Stimulated activated effector memory CD8-positive, alpha-beta T cell treated with anti-CD3 and anti-CD28 coated beads, Interleukin-12 subunit alpha, Interleukin-12 subunit beta, amount 100 ng/mL, for 72 hours (primary cell): ENCODE measurements around the gene COX17.

Experiments used
- ATAC-seq: fragments of 150-1000 bp; cut with Tn5 transposase; 2 replicates; pipeline ENCODE4 v1.10.0; 2021
- DNase-seq, 2 donors: peaks; one replicate each; pipeline ENCODE4 v3.0.0; 2021 to 2022; ENCODE audit warnings: low spot score in 2 of 2
- H3K27ac Mint-ChIP-seq: one replicate; pipeline ENCODE4 v1.8.0; 2022; ENCODE audit warnings: mild to moderate bottlenecking, mixed read lengths
- H3K36me3 Mint-ChIP-seq: one replicate; pipeline ENCODE4 v1.8.0; 2022; ENCODE audit warnings: mild to moderate bottlenecking, mixed read lengths
- H3K4me1 Mint-ChIP-seq: one replicate; pipeline ENCODE4 v1.8.0; 2022; ENCODE audit warnings: mixed read lengths
- H3K4me3 Mint-ChIP-seq: one replicate; pipeline ENCODE4 v1.8.0; 2022; ENCODE audit warnings: mild to moderate bottlenecking, mixed read lengths
- H3K9me3 Mint-ChIP-seq: one replicate; pipeline ENCODE4 v1.8.0; 2022; ENCODE audit warnings: mixed read lengths

The COX17 gene

DNA sequence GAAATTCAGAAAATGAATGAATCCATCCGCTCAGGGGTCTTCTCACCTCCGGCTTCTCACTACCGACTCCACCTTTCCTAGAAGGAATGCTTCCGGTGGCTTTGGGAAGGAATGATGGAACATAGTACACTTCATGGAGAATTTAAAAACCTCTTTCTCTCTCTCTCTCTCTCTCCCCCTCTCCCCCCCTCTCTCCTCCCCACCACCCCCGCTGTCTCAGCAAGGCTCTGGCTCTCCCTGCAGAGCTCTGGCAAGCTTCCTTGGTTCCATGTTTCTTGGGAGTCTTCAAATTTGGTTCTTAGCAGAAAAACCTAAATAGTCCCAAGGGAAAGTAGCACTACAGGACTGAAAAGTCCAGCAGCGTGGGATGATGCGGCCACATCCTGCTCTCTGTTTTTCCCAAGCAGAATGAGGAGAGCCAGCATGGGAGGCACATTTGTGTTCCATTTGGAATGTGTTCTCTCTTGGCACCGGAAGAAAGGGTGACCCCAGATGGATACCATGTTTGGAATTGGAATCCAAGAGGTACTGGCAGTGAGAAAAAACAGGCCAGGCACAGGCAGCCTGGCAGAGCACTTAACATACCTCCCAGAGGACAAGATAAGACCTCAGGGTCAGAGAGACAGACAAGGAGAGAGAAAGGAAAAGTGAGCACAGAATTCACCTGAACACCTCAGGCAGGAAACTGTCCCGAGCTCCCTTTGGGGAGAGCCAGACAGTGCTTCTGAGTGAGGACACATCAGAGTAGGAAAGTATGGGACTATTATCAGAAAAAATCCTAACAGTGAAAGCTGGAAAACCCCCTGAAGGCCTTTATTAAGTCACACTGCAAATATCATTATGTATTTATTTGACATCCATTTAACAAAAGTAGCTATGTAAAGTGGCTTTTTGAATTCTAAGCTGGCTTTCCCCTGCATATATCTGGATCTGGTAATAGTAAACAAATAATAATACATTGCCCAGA, 16.4 kb downstream of the COX17 start, which contains the start of gene POPDC2:
TSS of gene POPDC2 (minus strand) at position 116 of the 967 bp plus-strand sequence. CDS start 166 bp downstream, outside the sequence.
- ATAC-seq = no peak

DNA sequence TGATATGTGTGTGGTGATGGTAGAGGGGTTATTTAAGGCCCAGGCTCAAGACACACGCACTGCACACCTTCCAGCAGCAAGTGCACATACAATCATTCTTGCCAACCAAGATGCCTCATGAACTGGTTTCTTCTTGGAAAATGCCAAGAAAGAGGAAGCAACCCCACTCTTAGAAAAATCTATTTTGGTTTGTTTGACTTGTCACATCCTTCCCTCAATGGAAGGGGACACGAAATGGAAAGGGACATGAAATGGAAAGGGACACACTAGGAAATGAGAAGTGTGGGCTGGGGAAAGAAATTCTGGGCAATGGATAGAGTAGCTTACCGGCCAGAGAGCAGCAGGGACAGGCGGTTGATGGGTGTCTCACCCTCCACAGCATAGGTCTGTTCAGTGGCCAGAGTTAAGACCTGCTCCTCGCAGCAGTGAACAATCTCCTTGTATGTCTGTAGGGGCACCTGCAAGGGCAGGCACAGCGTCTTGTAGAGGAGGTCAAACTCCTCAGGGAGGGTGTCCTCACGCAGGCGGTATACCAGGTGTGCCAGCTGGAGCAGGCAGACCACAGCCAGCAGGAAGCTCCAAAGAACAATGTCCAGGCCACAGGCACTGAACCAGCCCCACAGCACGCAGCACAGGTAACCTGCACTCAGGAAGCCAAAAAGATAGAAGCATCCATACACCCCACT, 17.5 kb downstream of the COX17 start:
- Mint-ChIP-seq H3K9me3 (no peaks in the 10 kb centered on the region), H3K4me3 (no peak overlapping the region), H3K4me1 (peaks cover 14% of the 10 kb centered on the region), H3K27ac (peak overlapping the region; percentile 54), H3K36me3 (peaks cover 6% of the 10 kb centered on the region)
- ATAC-seq (no peak), DNase-seq (no peak)

More for the DNA sequence above, 16.4 kb downstream of the COX17 start, which contains the start of gene POPDC2:
- Mint-ChIP-seq H3K36me3 (peaks cover 6% of the 10 kb centered on the region), H3K27ac (peak within 1 kb of the TSS; percentile 54), H3K9me3 (no peaks in the 10 kb centered on the region), H3K4me3 (no peak within 1 kb of the TSS), H3K4me1 (peaks cover 14% of the 10 kb centered on the region)
- DNase-seq = peak in 1 of 2 donors; percentile 1

DNA sequence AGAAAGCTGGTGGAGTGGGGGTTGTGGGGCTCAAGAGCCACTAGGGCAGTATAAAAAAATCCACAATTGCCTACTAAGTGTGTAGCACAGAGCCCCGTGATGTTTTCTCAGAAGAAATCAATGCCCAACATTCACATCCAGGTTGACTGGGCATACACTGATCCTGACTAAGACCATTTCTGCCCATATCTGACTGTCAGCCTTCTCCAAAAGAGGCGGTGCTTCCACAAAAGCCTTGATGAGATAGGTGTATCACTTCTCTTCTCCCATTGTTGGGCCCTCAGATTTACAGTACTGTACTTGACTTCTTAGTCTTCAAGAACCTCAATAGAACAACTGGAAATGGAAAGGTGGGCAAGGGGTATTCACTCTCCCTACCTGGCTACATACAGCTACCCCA, 18.2 kb downstream of the COX17 start:
- Mint-ChIP-seq H3K4me1 (peaks cover 8% of the 10 kb centered on the region), H3K36me3 (no peaks in the 10 kb centered on the region), H3K9me3 (no peaks in the 10 kb centered on the region), H3K4me3 (no peak overlapping the region), H3K27ac (no peak overlapping the region)
- DNase-seq (peak in 1 of 2 donors; percentile 40), ATAC-seq (no peak)

DNA sequence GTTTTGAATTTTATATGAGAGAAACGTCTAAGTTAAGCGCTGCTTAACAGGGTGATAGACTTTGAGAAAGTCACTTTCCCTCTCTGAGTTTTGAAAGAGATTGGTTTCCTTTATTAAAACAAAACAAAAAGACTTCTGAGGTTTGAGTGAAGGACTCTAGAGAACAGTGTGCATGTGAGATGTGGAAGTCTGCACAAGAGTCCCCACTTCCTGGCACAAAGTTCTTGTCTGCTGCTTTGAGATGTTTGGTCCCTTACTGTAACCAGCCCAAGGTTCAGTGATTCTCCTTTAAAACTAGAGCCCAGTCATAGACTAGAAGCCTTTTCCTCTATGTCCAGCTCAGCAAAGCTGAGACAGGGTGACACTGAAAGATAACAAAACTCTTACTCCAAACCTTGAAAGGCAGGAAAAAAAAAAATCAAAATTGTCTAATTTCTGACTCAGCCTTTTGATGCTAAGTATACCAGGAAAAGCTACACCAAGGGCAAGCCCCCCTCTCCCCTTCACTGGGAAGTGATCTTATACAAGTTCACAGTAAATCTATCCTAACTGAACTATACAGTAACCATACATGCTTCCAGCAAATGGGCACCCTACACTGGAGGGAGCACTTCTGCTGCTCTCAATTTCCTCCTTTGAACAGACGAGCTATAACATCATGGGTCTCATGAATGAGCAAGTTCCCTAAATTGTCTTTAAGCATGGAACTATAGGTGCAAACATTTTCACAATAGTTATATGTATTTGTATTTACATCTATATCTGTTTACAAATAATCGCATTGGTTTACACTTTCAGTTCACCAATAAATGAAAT, 19.1 kb downstream of the COX17 start:
- Mint-ChIP-seq H3K4me3 (no peak overlapping the region), H3K27ac (no peak overlapping the region), H3K9me3 (no peaks in the 10 kb centered on the region), H3K4me1 (peaks cover 4% of the 10 kb centered on the region), H3K36me3 (no peaks in the 10 kb centered on the region)
- DNase-seq (no peak), ATAC-seq (no peak)

DNA sequence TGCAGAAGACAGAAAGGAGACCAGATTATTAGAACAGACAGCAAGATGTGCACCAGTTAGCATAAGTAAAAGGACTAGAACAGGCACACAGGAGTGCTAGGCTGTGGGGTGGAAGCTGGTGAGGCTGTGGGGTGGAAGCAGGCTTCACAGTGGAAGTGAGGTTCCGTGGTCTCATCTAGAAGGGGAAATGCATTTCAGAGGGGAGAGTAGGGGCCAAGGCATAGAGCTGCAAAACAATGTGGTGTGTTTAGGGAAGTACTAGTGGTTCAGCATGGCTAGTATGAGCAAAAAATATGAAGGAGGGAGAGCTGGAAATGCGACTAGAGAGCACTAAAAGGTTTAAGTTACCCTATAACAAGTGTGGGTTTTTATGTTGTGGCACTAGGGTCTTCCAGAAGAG, 23.3 kb downstream of the COX17 start:
- Mint-ChIP-seq H3K36me3 (no peaks in the 10 kb centered on the region), H3K4me3 (no peak overlapping the region), H3K4me1 (no peaks in the 10 kb centered on the region), H3K9me3 (no peaks in the 10 kb centered on the region), H3K27ac (no peak overlapping the region)
- ATAC-seq = no peak
- DNase-seq = no peak

DNA sequence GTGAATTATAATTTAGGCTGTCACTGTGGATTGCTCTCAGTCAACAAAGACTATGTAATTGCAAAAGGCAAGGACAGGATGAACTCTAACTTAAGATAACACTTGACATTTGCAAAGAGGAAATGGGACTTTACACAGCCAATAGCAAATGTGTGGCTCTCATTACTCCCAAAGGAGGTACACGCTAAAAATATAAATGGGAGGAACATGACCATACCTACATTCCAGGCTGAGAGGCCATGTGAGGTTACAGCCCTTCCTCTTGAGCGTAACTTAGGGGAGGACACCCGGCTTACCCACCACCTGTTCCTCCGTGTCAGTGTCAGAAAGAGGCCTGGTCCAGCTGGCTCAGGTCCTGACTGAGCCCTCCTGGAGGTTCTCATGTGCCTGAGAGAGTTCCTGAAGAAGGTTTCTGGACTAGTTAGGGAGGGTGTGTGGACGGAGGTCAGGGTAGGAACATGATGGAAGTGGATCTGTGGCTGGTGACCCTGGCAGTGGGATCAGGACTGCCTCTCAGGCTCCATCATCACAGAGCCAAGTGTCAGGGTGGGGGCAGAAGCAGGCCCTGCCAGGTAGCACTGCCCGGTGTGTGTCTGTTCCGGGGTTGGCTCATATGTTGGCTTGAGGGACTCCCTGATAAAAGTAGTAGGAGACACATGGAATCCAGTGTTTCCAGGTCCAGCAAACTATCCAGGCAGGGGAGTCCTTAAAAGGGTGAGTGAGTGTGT, 24.7 kb downstream of the COX17 start:
- no peaks in the 10 kb centered on the region for H3K9me3 Mint-ChIP-seq
- DNase-seq (no peak), ATAC-seq (no peak)
- H3K4me1 Mint-ChIP-seq = no peaks in the 10 kb centered on the region
- no peak overlapping the region for H3K4me3 Mint-ChIP-seq
- no peak overlapping the region for H3K27ac Mint-ChIP-seq
- no peaks in the 10 kb centered on the region for H3K36me3 Mint-ChIP-seq

DNA sequence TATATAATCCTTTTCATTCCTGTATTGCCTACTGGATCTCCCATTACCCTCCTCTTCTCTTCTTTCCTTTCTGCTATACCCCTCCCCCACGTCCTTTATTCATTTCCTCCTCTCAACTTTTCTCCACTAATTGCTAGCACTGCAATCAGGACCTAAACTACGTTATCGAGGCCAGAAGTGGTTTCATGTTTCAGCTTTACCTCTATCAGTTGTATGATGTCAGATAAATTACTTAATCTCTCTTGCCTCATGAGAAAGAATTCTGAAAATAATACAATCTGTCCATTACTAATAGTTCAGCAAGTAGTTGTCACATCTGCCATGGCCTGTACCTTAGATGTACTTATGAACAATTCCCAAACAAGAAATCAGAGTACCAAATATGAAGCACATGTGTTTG, 27.4 kb downstream of the COX17 start:
- Mint-ChIP-seq H3K27ac (no peak overlapping the region), H3K36me3 (no peaks in the 10 kb centered on the region), H3K4me1 (no peaks in the 10 kb centered on the region), H3K4me3 (no peak overlapping the region), H3K9me3 (no peaks in the 10 kb centered on the region)
- DNase-seq (peak in 1 of 2 donors; percentile 2), ATAC-seq (no peak)

DNA sequence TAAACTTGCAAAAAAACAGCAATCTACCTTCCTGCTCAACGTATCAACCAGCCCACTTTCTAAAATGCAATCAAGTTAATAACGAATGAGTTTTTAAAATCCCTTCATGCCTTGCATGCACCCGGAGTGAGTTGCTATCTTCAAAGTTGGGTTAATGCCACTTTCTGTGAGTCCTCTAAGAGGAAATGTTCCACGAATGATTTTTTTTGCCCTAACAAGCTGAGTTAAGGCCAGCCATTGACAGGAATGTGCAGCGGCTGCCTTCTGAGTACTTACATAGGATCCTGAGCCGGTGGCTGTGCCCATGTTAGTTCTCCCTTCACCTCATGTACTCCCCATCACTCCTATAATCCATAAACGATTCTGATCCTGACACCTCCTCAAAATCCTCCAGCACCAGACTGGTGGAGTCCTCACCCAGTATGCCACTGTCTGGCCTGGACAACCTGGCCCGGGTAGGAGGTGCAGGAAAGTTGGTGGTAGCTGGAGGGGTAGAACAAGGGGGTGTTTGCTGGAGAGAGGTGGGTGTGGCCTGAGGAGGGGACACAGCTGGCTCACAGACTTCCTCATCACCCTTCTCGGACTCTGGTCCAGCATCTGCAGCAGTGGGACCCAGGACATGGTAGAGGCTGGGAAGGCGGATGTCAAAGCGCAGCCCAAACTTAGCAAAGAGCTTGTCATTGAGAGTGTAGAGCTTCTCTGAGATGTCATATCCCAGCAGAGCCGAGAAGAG, 29.2 kb downstream of the COX17 start:
- no peaks in the 10 kb centered on the region for H3K9me3 Mint-ChIP-seq
- H3K27ac Mint-ChIP-seq = peak overlapping the region; percentile 10
- DNase-seq (peak in 1 of 2 donors; percentile 35), ATAC-seq (no peak)
- H3K36me3 Mint-ChIP-seq = no peaks in the 10 kb centered on the region
- no peak overlapping the region for H3K4me3 Mint-ChIP-seq
- H3K4me1 Mint-ChIP-seq = peaks cover 8% of the 10 kb centered on the region

DNA sequence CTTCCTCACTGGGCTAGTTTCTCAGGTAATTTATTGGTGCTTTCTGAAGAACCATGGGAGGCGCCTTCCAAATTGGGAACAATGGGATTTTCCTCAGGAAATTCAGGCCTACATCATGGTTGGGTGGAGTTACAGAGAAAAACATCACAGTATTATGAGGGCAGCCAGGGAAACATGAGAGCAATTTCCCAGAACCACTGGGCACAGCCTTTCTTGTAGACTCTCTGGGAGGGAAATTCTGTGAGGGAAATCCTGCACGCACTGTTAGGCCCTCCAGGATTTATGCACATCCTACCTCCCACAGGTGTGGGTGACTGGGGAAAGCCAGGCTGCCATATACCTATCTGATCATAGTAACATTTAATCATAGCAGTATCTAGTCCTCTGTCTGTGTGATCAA, 30.0 kb downstream of the COX17 start:
- DNase-seq (no peak), ATAC-seq (no peak)
- Mint-ChIP-seq H3K9me3 (no peaks in the 10 kb centered on the region), H3K36me3 (no peaks in the 10 kb centered on the region), H3K4me3 (no peak overlapping the region), H3K4me1 (peaks cover 16% of the 10 kb centered on the region), H3K27ac (no peak overlapping the region)

DNA sequence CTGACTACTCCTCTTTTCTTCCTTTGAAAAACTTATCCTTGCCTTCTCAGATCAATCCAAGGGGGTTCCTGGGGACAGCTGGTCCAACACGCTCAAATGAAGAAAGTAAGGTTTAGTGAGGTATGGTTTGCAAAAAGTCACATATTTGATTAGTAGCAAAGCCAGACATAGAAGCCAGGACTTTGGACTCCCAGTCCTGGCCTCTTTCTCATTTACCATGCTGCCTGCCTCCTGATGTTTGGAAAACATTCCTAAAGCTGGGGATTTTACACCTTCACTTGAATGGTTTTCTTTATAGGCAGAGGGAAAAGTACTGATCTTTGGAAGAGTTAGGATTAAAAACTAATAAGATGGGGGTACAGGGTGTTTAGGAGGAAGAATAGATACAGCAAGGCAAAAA, 31.4 kb downstream of the COX17 start:
- peaks cover 18% of the 10 kb centered on the region for H3K4me1 Mint-ChIP-seq
- no peak for ATAC-seq
- H3K4me3 Mint-ChIP-seq = no peak overlapping the region
- no peaks in the 10 kb centered on the region for H3K9me3 Mint-ChIP-seq
- peaks cover 4% of the 10 kb centered on the region for H3K36me3 Mint-ChIP-seq
- no peak overlapping the region for H3K27ac Mint-ChIP-seq
- no peak for DNase-seq

DNA sequence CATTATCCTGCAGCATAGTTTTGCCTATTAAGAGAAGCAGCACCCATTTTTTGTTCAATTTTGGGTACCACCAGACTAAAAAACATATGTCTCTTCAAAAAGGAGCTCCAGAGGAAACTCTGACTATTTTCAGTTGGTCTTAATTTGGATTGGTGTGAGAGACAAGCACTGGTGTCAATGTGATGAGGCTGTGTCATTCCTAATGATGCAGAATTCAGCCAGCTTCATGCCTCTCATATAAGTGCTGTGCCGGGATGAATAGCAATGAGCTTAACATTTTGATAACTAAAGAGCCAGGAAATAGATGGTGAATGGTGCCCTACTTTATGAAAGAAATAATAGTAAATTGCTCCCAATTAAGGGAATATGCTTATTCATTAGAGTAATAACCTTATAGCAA, 32.7 kb downstream of the COX17 start:
- peaks cover 28% of the 10 kb centered on the region for H3K4me1 Mint-ChIP-seq
- no peak overlapping the region for H3K4me3 Mint-ChIP-seq
- ATAC-seq (no peak), DNase-seq (no peak)
- H3K9me3 Mint-ChIP-seq = peaks cover 3% of the 10 kb centered on the region
- H3K36me3 Mint-ChIP-seq = peaks cover 12% of the 10 kb centered on the region
- no peak overlapping the region for H3K27ac Mint-ChIP-seq

DNA sequence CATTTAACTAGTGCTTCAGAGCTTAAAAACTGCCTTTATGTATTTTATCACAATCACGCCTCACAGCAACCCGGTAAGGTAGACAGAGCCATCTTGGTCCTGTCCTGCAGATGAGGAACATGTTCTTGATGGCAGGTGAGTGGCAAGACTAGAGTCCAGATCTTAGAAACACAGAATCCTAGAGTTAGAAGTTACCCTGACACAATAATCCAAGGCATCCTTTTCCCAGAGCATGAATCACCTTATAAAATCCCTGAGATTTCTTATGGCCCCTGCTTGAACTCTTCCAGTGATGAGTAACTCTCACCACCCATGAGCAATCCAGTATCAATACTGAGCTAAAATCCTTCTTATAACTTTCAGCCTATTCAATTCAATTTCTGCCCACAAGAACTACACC, 33.7 kb downstream of the COX17 start:
- ATAC-seq (no peak), DNase-seq (no peak)
- Mint-ChIP-seq H3K9me3 (peaks cover 3% of the 10 kb centered on the region), H3K4me3 (no peak overlapping the region), H3K36me3 (peaks cover 22% of the 10 kb centered on the region), H3K27ac (peak overlapping the region; percentile 46), H3K4me1 (peaks cover 37% of the 10 kb centered on the region)

DNA sequence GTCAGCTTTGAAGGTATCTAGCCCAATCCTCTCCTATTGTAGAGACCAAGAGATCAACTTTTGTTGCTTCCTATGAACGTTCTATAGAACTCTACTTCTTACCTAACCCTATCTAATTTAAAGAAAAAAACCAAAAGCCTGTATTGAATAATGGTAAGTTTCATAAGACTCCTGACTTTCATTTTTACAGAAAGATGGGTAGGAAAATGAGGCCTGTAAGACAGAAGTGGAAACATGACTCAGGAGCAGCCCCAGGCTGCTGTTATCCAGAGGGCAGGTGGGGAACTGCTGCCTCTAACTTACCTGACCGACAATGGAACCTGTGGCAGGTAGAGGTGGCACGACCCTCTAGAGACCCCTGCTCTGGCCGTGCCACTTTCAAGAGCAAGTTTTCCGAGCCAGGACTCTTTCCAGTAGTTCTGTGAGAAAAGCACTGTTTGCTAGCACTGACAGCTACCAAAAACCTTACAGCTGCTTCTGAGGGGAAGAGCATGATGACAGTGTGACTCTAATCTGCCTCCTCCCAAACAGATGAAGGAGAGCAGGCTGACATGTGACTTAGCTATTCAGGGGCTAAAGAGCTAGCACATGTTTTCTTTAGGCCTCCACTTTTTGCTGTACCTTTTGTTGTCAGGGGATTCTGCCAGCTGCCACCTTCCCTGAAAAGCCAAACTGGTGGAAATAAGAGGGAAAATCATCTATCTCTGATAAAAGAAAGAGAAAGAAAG, 34.3 kb downstream of the COX17 start:
- DNase-seq (no peak), ATAC-seq (peak; percentile 27)
- no peak overlapping the region for H3K4me3 Mint-ChIP-seq
- H3K27ac Mint-ChIP-seq = peak overlapping the region; percentile 46
- peaks cover 27% of the 10 kb centered on the region for H3K36me3 Mint-ChIP-seq
- peaks cover 3% of the 10 kb centered on the region for H3K9me3 Mint-ChIP-seq
- H3K4me1 Mint-ChIP-seq = peaks cover 43% of the 10 kb centered on the region
